K562 (cell line): ENCODE measurements around the gene GAL3ST1.

Experiments
- ARNT ChIP-seq, 2 experiments: fragments of 450-650 bp; IDR thresholded peaks; 2 replicates each; pipeline ENCODE4 v1.6.1; 2016; ENCODE audit warnings: mild to moderate bottlenecking in 1 of 2
- FOS ChIP-seq: IDR thresholded peaks from 3 replicates; pipeline ENCODE4 v1.6.1; 2011; ENCODE audit not compliant: insufficient read length; ENCODE audit errors: extremely low read depth
- HCFC1 ChIP-seq: IDR thresholded peaks from 2 replicates; pipeline ENCODE4 v1.6.1; 2012; ENCODE audit warnings: low read depth, low read length, improper control_type of control experiment
- TCF7 ChIP-seq: sonication (generic); IDR thresholded peaks from 2 replicates; pipeline ENCODE4 v1.6.1; 2016; ENCODE audit warnings: antibody characterized with exemption, borderline replicate concordance
- ZFX ChIP-seq: sonication (generic); formaldehyde crosslinking; IDR thresholded peaks from 2 replicates; pipeline ENCODE4 v1.8.0; 2022; ENCODE audit warnings: mild to moderate bottlenecking, missing genetic modification reagents, moderate library complexity
- ZNF24 ChIP-seq: fragments of 450-650 bp; IDR thresholded peaks from 2 replicates; pipeline ENCODE4 v1.6.1; 2016
- TF ChIP-seq, protein P1 (sequence below): fragments of 450-650 bp; IDR thresholded peaks from 2 replicates; pipeline ENCODE4 v1.6.1; 2016; ENCODE audit warnings: antibody characterized with exemption
- TF ChIP-seq, protein P2 (sequence below): fragments of 450-650 bp; formaldehyde crosslinking; IDR thresholded peaks from 2 replicates; pipeline ENCODE4 v1.4.0; 2020; ENCODE audit warnings: mild to moderate bottlenecking

DNA sequence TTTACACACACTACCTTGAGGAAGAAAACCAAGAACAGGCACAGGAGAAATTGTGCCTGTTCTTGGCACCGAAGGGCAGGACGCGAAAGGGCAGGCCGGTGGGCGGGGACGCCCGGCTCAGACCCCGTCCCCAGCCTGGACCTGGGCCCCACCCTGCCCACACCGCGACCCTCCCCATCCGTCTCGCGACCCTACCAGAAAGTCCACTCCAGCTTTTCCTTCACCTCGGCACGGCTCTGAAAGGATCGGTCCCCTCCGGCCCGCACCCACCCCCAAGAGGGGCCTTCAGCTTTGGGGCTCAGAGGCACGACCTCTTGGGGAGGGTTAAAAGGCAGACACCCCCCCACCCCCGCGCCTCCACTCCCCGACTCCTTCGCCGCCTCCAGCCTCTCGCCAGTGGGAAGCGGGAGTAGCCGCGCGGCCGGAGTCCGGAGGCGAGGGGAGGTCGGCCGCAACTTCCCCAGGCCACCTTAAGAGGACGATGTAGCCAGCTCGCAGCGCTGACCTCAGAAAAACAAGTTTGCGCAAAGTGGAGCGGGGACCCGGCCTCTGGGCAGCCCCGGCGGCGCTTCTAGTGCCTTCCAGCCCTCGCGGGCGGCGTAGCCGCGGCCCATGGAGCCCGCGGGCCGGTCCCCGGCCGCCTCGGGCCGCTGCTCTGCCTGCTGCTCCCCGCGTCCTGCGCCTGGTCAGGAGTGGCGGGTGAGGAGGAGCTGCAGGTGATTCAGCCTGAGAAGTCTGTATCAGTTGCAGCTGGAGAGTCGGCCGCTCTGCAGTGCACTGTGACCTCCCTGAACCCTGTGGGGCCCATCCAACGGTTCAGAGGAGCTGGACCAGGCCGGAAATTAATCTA lies 32.3 kb downstream of the GAL3ST1 start:
- TF ChIP-seq FOS: no peak
- TF ChIP-seq HCFC1: no peak
- TF ChIP-seq TCF7: no peak
- no peak for TF ChIP-seq ZNF24
- TF ChIP-seq ZFX (CRISPR knock-in tag): peak; percentile 85
- TF ChIP-seq, protein P1, sequence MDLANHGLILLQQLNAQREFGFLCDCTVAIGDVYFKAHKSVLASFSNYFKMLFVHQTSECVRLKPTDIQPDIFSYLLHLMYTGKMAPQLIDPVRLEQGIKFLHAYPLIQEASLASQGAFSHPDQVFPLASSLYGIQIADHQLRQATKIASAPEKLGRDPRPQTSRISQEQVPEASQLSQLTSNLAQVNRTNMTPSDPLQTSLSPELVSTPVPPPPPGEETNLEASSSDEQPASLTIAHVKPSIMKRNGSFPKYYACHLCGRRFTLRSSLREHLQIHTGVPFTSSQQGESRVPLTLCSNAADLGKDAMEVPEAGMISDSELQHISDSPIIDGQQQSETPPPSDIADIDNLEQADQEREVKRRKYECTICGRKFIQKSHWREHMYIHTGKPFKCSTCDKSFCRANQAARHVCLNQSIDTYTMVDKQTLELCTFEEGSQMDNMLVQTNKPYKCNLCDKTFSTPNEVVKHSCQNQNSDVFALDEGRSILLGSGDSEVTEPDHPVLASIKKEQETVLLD: no peak
- no peak for TF ChIP-seq ARNT (IDR thresholded peaks at IDR 0.05)
- TF ChIP-seq, protein P2, sequence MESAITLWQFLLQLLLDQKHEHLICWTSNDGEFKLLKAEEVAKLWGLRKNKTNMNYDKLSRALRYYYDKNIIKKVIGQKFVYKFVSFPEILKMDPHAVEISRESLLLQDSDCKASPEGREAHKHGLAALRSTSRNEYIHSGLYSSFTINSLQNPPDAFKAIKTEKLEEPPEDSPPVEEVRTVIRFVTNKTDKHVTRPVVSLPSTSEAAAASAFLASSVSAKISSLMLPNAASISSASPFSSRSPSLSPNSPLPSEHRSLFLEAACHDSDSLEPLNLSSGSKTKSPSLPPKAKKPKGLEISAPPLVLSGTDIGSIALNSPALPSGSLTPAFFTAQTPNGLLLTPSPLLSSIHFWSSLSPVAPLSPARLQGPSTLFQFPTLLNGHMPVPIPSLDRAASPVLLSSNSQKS (CRISPR knock-in tag): no peak
